SK-N-SH treated with all-trans-retinoic acid at 6 μM for 48 hours (cell line): ENCODE results near the gene COL26A1.

Experiments used
- ATAC-seq: fragments of 200-7000 bp; cut with Tn5 transposase; 3 replicates; pipeline ENCODE4 v1.9.1; 2020; ENCODE audit warnings: mild to moderate bottlenecking, moderate library complexity
- ARNTL ChIP-seq: fragments of 450-650 bp; formaldehyde crosslinking; IDR thresholded peaks from 2 replicates; pipeline ENCODE4 v1.5.0; 2020; ENCODE audit warnings: low read depth, mild to moderate bottlenecking, moderate library complexity, borderline replicate concordance
- BACH2 ChIP-seq: fragments of 250-450 bp; sonication (Bioruptor Pico); IDR thresholded peaks from 2 replicates; pipeline ENCODE4 v1.9.0; 2021; ENCODE audit warnings: mild to moderate bottlenecking, borderline replicate concordance
- CSRNP3 ChIP-seq: fragments of 250-450 bp; sonication (Bioruptor Pico); IDR thresholded peaks from 2 replicates; pipeline ENCODE4 v1.5.1; 2021; ENCODE audit warnings: mild to moderate bottlenecking, moderate library complexity
- ESRRG ChIP-seq: fragments of 250-450 bp; sonication (Bioruptor Pico); IDR thresholded peaks from 2 replicates; pipeline ENCODE4 v1.6.1; 2021; ENCODE audit warnings: mild to moderate bottlenecking
- GLIS3 ChIP-seq: fragments of 250-450 bp; sonication (Bioruptor Pico); IDR thresholded peaks from 2 replicates; pipeline ENCODE4 v1.5.0; 2020; ENCODE audit warnings: mild to moderate bottlenecking, moderate library complexity
- ISL1 ChIP-seq: fragments of 250-450 bp; sonication (Bioruptor Pico); IDR thresholded peaks from 2 replicates; pipeline ENCODE4 v2.1.2; 2022; ENCODE audit warnings: mild to moderate bottlenecking, moderate library complexity
- OSR1 ChIP-seq: fragments of 250-450 bp; sonication (Bioruptor Pico); IDR thresholded peaks from 2 replicates; pipeline ENCODE4 v1.8.0; 2022; ENCODE audit warnings: moderate library complexity, mild to moderate bottlenecking, inconsistent platforms
- PPARA ChIP-seq: fragments of 250-450 bp; sonication (Bioruptor Pico); IDR thresholded peaks from 2 replicates; pipeline ENCODE4 v1.5.0; 2020; ENCODE audit warnings: mild to moderate bottlenecking, borderline replicate concordance
- SNAI2 ChIP-seq: fragments of 250-450 bp; sonication (Bioruptor Pico); IDR thresholded peaks from 2 replicates; pipeline ENCODE4 v1.5.0; 2020; ENCODE audit warnings: mild to moderate bottlenecking, moderate library complexity
- TCF4 ChIP-seq: fragments of 250-450 bp; sonication (Bioruptor Pico); IDR thresholded peaks from 2 replicates; pipeline ENCODE4 v1.8.0; 2021; ENCODE audit warnings: mild to moderate bottlenecking, moderate library complexity, borderline replicate concordance
- TOX ChIP-seq: fragments of 250-450 bp; sonication (Bioruptor Pico); IDR thresholded peaks from 2 replicates; pipeline ENCODE4 v1.8.0; 2021; ENCODE audit warnings: mild to moderate bottlenecking, moderate library complexity, borderline replicate concordance
- ZFP3 ChIP-seq: fragments of 250-450 bp; sonication (Bioruptor Pico); IDR thresholded peaks from 2 replicates; pipeline ENCODE4 v1.5.0; 2020; ENCODE audit warnings: mild to moderate bottlenecking, moderate library complexity
- ZFP30 ChIP-seq: fragments of 450-650 bp; formaldehyde crosslinking; IDR thresholded peaks from 2 replicates; pipeline ENCODE4 v1.5.0; 2022; ENCODE audit warnings: mild to moderate bottlenecking, moderate library complexity
- ZNF565 ChIP-seq: fragments of 450-650 bp; formaldehyde crosslinking; conservative IDR thresholded peaks from 2 replicates; pipeline ENCODE4 v1.5.0; 2020; ENCODE audit warnings: low read depth, mild to moderate bottlenecking, moderate library complexity
- ZNF70 ChIP-seq: fragments of 450-650 bp; formaldehyde crosslinking; IDR thresholded peaks from 2 replicates; pipeline ENCODE4 v1.5.0; 2020; ENCODE audit warnings: mild to moderate bottlenecking, moderate library complexity
- ZNF8 ChIP-seq: fragments of 450-650 bp; formaldehyde crosslinking; IDR thresholded peaks from 2 replicates; pipeline ENCODE4 v1.5.0; 2020; ENCODE audit warnings: mild to moderate bottlenecking, moderate library complexity
- TF ChIP-seq, protein P1 (sequence below): fragments of 250-450 bp; sonication (Bioruptor Pico); IDR thresholded peaks from 2 replicates; pipeline ENCODE4 v1.8.0; 2020; ENCODE audit warnings: mild to moderate bottlenecking, moderate library complexity, borderline replicate concordance
- TF ChIP-seq, protein P2 (sequence below): fragments of 250-450 bp; sonication (Bioruptor Pico); IDR thresholded peaks from 2 replicates; pipeline ENCODE4 v1.5.1; 2020; ENCODE audit warnings: low read depth, mild to moderate bottlenecking, moderate library complexity
- TF ChIP-seq, protein P3 (sequence below): fragments of 250-450 bp; sonication (Bioruptor Pico); IDR thresholded peaks from 2 replicates; pipeline ENCODE4 v1.5.0; 2020; ENCODE audit warnings: mild to moderate bottlenecking, moderate library complexity
- TF ChIP-seq, protein P4 (sequence below): fragments of 250-450 bp; sonication (Bioruptor Pico); IDR thresholded peaks from 2 replicates; pipeline ENCODE4 v1.8.0; 2021; ENCODE audit warnings: low read depth, mild to moderate bottlenecking, moderate library complexity, borderline replicate concordance

COL26A1 gene

GRCh38 chr7:101588131-101588935 is 225.7 kb downstream of the COL26A1 start:
- ATAC-seq = no peak
- TF ChIP-seq ZNF565 (CRISPR knock-in tag) (no peak), TCF4 (CRISPR knock-in tag) (no peak), ZFP3 (peak; percentile 96), ZNF8 (CRISPR knock-in tag) (no peak), ISL1 (no peak)
- TF ChIP-seq, protein P1, sequence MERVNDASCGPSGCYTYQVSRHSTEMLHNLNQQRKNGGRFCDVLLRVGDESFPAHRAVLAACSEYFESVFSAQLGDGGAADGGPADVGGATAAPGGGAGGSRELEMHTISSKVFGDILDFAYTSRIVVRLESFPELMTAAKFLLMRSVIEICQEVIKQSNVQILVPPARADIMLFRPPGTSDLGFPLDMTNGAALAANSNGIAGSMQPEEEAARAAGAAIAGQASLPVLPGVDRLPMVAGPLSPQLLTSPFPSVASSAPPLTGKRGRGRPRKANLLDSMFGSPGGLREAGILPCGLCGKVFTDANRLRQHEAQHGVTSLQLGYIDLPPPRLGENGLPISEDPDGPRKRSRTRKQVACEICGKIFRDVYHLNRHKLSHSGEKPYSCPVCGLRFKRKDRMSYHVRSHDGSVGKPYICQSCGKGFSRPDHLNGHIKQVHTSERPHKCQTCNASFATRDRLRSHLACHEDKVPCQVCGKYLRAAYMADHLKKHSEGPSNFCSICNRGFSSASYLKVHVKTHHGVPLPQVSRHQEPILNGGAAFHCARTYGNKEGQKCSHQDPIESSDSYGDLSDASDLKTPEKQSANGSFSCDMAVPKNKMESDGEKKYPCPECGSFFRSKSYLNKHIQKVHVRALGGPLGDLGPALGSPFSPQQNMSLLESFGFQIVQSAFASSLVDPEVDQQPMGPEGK (CRISPR knock-in tag) = no peak
- TF ChIP-seq, protein P2, sequence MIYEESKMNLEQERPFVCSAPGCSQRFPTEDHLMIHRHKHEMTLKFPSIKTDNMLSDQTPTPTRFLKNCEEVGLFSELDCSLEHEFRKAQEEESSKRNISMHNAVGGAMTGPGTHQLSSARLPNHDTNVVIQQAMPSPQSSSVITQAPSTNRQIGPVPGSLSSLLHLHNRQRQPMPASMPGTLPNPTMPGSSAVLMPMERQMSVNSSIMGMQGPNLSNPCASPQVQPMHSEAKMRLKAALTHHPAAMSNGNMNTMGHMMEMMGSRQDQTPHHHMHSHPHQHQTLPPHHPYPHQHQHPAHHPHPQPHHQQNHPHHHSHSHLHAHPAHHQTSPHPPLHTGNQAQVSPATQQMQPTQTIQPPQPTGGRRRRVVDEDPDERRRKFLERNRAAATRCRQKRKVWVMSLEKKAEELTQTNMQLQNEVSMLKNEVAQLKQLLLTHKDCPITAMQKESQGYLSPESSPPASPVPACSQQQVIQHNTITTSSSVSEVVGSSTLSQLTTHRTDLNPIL (CRISPR knock-in tag) = no peak

DNA sequence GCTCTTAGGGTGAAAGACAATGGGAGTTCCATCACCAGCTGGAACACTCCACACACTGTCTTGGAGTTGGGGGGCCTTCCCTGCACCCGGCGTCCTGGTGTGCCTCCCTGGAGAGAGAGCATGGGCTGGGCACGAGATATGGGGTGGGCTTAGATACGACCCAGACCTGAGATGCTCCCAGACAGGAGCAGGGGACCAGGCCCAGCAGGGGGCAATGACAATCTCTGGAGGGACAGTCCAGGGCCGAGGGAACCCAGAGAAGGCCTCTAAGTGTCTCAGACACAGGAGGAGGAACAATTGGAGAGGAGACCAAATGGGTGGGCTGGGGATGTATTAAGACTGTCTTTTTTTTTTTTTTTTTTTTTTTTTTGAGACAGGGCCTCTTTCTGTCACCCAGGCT is 226.4 kb downstream of the COL26A1 start:
- ATAC-seq = peak; percentile 21; the same call in 1 of the 3 replicates
- TF ChIP-seq ZFP3 (no peak), OSR1 (CRISPR knock-in tag) (no peak), ZFP30 (CRISPR knock-in tag) (no peak), SNAI2 (CRISPR knock-in tag) (no peak), ZNF70 (CRISPR knock-in tag) (no peak), TOX (CRISPR knock-in tag) (no peak), CSRNP3 (CRISPR knock-in tag) (no peak), ARNTL (CRISPR knock-in tag) (no peak)
- TF ChIP-seq, protein P3, sequence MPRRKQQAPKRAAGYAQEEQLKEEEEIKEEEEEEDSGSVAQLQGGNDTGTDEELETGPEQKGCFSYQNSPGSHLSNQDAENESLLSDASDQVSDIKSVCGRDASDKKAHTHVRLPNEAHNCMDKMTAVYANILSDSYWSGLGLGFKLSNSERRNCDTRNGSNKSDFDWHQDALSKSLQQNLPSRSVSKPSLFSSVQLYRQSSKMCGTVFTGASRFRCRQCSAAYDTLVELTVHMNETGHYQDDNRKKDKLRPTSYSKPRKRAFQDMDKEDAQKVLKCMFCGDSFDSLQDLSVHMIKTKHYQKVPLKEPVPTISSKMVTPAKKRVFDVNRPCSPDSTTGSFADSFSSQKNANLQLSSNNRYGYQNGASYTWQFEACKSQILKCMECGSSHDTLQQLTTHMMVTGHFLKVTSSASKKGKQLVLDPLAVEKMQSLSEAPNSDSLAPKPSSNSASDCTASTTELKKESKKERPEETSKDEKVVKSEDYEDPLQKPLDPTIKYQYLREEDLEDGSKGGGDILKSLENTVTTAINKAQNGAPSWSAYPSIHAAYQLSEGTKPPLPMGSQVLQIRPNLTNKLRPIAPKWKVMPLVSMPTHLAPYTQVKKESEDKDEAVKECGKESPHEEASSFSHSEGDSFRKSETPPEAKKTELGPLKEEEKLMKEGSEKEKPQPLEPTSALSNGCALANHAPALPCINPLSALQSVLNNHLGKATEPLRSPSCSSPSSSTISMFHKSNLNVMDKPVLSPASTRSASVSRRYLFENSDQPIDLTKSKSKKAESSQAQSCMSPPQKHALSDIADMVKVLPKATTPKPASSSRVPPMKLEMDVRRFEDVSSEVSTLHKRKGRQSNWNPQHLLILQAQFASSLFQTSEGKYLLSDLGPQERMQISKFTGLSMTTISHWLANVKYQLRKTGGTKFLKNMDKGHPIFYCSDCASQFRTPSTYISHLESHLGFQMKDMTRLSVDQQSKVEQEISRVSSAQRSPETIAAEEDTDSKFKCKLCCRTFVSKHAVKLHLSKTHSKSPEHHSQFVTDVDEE (CRISPR knock-in tag) = no peak
- TF ChIP-seq, protein P2 (CRISPR knock-in tag) = no peak

DNA sequence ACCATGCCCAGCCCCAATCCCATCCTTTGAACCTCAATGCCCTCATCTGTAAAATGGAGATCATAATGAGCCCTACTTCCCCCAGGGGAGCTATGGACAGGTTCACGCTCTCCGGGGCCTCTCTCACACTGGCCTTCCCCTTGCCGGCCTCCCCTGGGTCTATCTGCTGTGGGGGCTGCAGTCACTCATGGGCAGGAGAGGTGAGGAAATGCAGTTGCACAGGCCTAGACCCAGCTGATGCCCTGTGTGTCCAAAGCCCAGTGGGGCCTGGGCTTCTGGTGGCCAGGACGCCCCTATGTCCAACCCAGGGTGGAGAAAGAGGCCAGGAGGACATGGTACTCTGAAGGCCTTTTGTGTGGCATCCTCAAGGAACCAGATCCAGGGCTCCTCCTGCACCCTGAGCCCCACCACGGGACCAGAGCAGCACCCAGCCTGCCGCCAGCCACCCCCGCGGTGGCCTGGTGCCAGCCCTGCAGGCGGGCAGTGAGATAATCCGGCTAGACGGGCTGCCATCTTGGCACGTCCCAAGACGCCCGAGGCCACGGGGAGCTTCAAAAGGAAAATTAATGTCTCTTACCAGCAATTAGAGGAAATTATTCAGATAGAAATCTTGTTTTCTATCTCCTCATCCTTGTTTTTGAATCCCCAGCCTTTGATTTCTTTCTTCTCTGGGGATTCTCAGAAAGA is 227.4 kb downstream of the COL26A1 start:
- ATAC-seq = no peak
- TF ChIP-seq PPARA (CRISPR knock-in tag) (no peak), CSRNP3 (CRISPR knock-in tag) (no peak), ZNF565 (CRISPR knock-in tag) (no peak), ESRRG (CRISPR knock-in tag) (no peak), ZNF70 (CRISPR knock-in tag) (no peak), BACH2 (no peak), GLIS3 (no peak), SNAI2 (CRISPR knock-in tag) (no peak), ZFP30 (CRISPR knock-in tag) (no peak)
- TF ChIP-seq, protein P3 (CRISPR knock-in tag) = no peak
- TF ChIP-seq, protein P4, sequence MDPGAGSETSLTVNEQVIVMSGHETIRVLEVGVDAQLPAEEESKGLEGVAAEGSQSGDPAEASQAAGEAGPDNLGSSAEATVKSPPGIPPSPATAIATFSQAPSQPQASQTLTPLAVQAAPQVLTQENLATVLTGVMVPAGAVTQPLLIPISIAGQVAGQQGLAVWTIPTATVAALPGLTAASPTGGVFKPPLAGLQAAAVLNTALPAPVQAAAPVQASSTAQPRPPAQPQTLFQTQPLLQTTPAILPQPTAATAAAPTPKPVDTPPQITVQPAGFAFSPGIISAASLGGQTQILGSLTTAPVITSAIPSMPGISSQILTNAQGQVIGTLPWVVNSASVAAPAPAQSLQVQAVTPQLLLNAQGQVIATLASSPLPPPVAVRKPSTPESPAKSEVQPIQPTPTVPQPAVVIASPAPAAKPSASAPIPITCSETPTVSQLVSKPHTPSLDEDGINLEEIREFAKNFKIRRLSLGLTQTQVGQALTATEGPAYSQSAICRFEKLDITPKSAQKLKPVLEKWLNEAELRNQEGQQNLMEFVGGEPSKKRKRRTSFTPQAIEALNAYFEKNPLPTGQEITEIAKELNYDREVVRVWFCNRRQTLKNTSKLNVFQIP (CRISPR knock-in tag) = no peak
